Measurements from ENCODE around the gene CHST9. TPM values are rescaled to one million over a fixed set of nuclear protein-coding genes. Genes with fewer than 3 reads are reported as not detected.

CHST9 gene
- total and polyA plus RNA-seq, 2 of the 4 experiments (the other 2 are of a cell fraction), result not detected

- no peak for ATAC-seq (ENCODE audit: low read depth)
- no peak overlapping the region for H4K5ac ChIP-seq (ENCODE audit: low read depth, low read length)
- H2BK15ac ChIP-seq (ENCODE audit: low read depth, low read length), result no peak overlapping the region
- no peak overlapping the region for H3K9ac ChIP-seq (ENCODE audit: low read depth, low read length)
- no peaks in the 10 kb centered on the region for H3K9me3 ChIP-seq (ENCODE audit: control insufficient read depth, insufficient read depth, low read length)
- H3K4ac ChIP-seq (ENCODE audit: low read depth, low read length), result no peak overlapping the region
- dilution Hi-C loops (cut with HindIII; ENCODE audit: low sequenced_read_pairs, unreplicated experiment) (no loop called here), in situ Hi-C loops (cut with MboI; ENCODE audit: low sequenced_read_pairs) (no loop called here), intact Hi-C loops (cut with micrococcal nuclease) (no loop called here)
- no peak overlapping the region for H2BK120ac ChIP-seq (ENCODE audit: low read depth, low read length)
- no peak overlapping the region for H2AK5ac ChIP-seq (ENCODE audit: low read depth, low read length)
- H3K14ac ChIP-seq (replicated peaks; ENCODE audit: low read depth, low read length), result no peak overlapping the region
- H3K9me1 ChIP-seq (ENCODE audit: insufficient read depth, low read length), result no peaks in the 10 kb centered on the region
- no peak overlapping the region for H2AFZ ChIP-seq (replicated peaks; ENCODE audit: low read length, poor library complexity)
- no peak overlapping the region for H3K4me2 ChIP-seq (ENCODE audit: low read depth, low read length)
- no peaks in the 10 kb centered on the region for H3K27me3 ChIP-seq (ENCODE audit: control insufficient read depth, insufficient read depth, low read length)
- no peak overlapping the region for H4K91ac ChIP-seq (ENCODE audit: insufficient read depth, low read depth, low read length)
- no peaks in the 10 kb centered on the region for H3K79me1 ChIP-seq (ENCODE audit: low read depth in 1 of 2, low read length in 2 of 2)
- no peaks in the 10 kb centered on the region for H3K36me3 ChIP-seq (ENCODE audit: control insufficient read depth, insufficient read depth, low read length)
- no peak overlapping the region for H3K4me3 ChIP-seq (ENCODE audit: insufficient read depth, low read depth, low read length)
- no peak overlapping the region for H2BK5ac ChIP-seq (ENCODE audit: low read depth, low read length, poor library complexity, severe bottlenecking)
- no peak overlapping the region for H2AK9ac ChIP-seq (replicated peaks; ENCODE audit: low read depth, low read length, poor library complexity)
- DNase-seq, result no peak
- no peak overlapping the region for H3K18ac ChIP-seq (ENCODE audit: low read depth, low read length)
- ChIA-PET CTCF (no interaction called here), POLR2A (ENCODE audit: unreplicated experiment) (no interaction called here)
- no peaks in the 10 kb centered on the region for H3K4me1 ChIP-seq (ENCODE audit: control insufficient read depth, insufficient read depth, low read length)
- no peak overlapping the region for H3K23ac ChIP-seq (ENCODE audit: low read depth, low read length)
- no peak overlapping the region for H2BK20ac ChIP-seq (ENCODE audit: low read depth, low read length)
- no peak for TF ChIP-seq RAD21 (IDR thresholded peaks at IDR 0.05; ENCODE audit: low read length)
- H3K56ac ChIP-seq (ENCODE audit: extremely low read depth, insufficient read depth, low read length), result no peak overlapping the region
- no peak overlapping the region for H4K8ac ChIP-seq (ENCODE audit: low read depth in 2 of 2, low read length in 2 of 2)
- no peak overlapping the region for H3K27ac ChIP-seq (ENCODE audit: insufficient read depth, low read length)
- H4K20me1 ChIP-seq (ENCODE audit: insufficient read depth, low read length), result no peaks in the 10 kb centered on the region
- no CpG with 5 or more reads among the region's 6 CpGs for WGBS, 2 experiments (ENCODE audit: extremely low coverage in 2 of 2, insufficient read length in 1 of 2)
- BruUV-seq (replicated peaks), result no TSS peak
These were observed 191.5 kb downstream of the CHST9 start for GRCh38 chr18:26993568-26993967.

Data from IMR-90 (cell line).